ENCODE results near the gene TMEM39B.

DNA sequence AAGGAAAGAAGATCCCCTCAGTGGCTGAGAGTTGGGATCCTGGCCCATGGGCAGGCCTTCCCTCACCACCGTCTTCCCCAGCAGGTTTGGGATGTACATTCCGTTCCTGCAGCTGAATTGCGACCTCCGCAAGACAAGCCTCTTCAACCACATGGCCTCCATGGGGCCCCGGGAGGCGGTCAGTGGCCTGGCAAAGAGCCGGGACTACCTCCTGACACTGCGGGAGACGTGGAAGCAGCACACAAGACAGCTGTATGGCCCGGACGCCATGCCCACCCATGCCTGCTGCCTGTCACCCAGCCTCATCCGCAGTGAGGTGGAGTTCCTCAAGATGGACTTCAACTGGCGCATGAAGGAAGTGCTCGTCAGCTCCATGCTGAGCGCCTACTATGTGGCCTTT, 18.9 kb downstream of the TMEM39B start:
- TF ChIP-seq, protein P1, sequence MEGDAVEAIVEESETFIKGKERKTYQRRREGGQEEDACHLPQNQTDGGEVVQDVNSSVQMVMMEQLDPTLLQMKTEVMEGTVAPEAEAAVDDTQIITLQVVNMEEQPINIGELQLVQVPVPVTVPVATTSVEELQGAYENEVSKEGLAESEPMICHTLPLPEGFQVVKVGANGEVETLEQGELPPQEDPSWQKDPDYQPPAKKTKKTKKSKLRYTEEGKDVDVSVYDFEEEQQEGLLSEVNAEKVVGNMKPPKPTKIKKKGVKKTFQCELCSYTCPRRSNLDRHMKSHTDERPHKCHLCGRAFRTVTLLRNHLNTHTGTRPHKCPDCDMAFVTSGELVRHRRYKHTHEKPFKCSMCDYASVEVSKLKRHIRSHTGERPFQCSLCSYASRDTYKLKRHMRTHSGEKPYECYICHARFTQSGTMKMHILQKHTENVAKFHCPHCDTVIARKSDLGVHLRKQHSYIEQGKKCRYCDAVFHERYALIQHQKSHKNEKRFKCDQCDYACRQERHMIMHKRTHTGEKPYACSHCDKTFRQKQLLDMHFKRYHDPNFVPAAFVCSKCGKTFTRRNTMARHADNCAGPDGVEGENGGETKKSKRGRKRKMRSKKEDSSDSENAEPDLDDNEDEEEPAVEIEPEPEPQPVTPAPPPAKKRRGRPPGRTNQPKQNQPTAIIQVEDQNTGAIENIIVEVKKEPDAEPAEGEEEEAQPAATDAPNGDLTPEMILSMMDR (IDR thresholded peaks at IDR 0.05; ENCODE audit: low read length) = no peak
- TF ChIP-seq EZH2phosphoT487 (IDR thresholded peaks at IDR 0.05; ENCODE audit: low read length) (no peak), EZH2 (optimal IDR thresholded peaks at IDR 0.05; ENCODE audit: low read depth, low read length) (no peak)

Measured in MM.1S (cell line).